Caco-2 (cell line): ENCODE data around the gene TNNI2. TPM values are rescaled to one million over a fixed set of nuclear protein-coding genes. Genes with fewer than 3 reads are reported as not detected.
"Not testable (repeated sequence)": the region's sequence is repeated elsewhere in the genome, so short reads cannot be mapped to it uniquely, and the experiment has no call there.

Source experiments
- BruUV-seq: library from RNA; stranded (reverse); fragments of 400-500 nt; replicated peaks from 2 replicates; lab custom pipeline; 2021; lab: Mats Ljungman, UMichigan
- CTCF ChIA-PET: fragments of 300-600 bp; sonication (Branson Sonifier 250); formaldehyde crosslinking; loops from one replicate; lab custom pipeline; 2022; ENCODE audit warnings: antibody characterized with exemption; lab: Charles Lee
- POLR2A ChIA-PET: fragments of 300-600 bp; sonication (Branson Sonifier 250); formaldehyde crosslinking; loops from one replicate; lab custom pipeline; 2022; ENCODE audit warnings: antibody characterized with exemption; lab: Charles Lee
- DNase-seq, 2 experiments: peaks; one replicate each; pipeline versions ENCODE4 v3.0.0 to v3.0.0-alpha.2; 2020 to 2022
- H3K27me3 ChIP-seq: replicated peaks from 2 replicates; pipeline ENCODE4 v1.6.0; 2011; ENCODE audit warnings: low read length; ENCODE audit not compliant: control insufficient read depth, insufficient read depth
- H3K36me3 ChIP-seq: 2 replicates; pipeline ENCODE4 v1.5.1; 2011; ENCODE audit warnings: low read length; ENCODE audit not compliant: control insufficient read depth, insufficient read depth
- H3K4me1 ChIP-seq: fragments of 250-450 bp; sonication (Bioruptor Pico); 2 replicates; pipeline ENCODE4 v1.5.1; 2020; ENCODE audit warnings: mild to moderate bottlenecking
- H3K4me3 ChIP-seq: 2 replicates; pipeline ENCODE4 v1.5.1; 2011; ENCODE audit warnings: low read depth, mild to moderate bottlenecking, control low read depth, low read length
- H3K9me3 ChIP-seq: fragments of 250-450 bp; sonication (Bioruptor Pico); 2 replicates; pipeline ENCODE4 v1.5.1; 2020; ENCODE audit warnings: mild to moderate bottlenecking, moderate library complexity
- H3K27ac Mint-ChIP-seq: one replicate; pipeline ENCODE4 v1.8.0; 2022; ENCODE audit warnings: mixed read lengths; ENCODE audit not compliant: unreplicated experiment
- H3K27me3 Mint-ChIP-seq: one replicate; pipeline ENCODE4 v1.8.0; 2022; ENCODE audit warnings: mixed read lengths; ENCODE audit not compliant: insufficient read depth, unreplicated experiment
- H3K36me3 Mint-ChIP-seq: one replicate; pipeline ENCODE4 v1.8.0; 2022; ENCODE audit warnings: mild to moderate bottlenecking, mixed read lengths; ENCODE audit not compliant: insufficient read depth, unreplicated experiment
- H3K4me1 Mint-ChIP-seq: one replicate; pipeline ENCODE4 v1.8.0; 2022; ENCODE audit warnings: low read depth, mixed read lengths; ENCODE audit not compliant: unreplicated experiment
- H3K4me3 Mint-ChIP-seq: one replicate; pipeline ENCODE4 v1.8.0; 2022; ENCODE audit warnings: mild to moderate bottlenecking, moderate library complexity, mixed read lengths; ENCODE audit not compliant: unreplicated experiment
- H3K9me3 Mint-ChIP-seq: one replicate; pipeline ENCODE4 v1.8.0; 2022; ENCODE audit warnings: mixed read lengths; ENCODE audit not compliant: unreplicated experiment
- intact Hi-C: fragments of 100-400 bp; cut with micrococcal nuclease; formaldehyde crosslinking; loops from one replicate; pipeline ENCODE4 v1.10.0; 2022; ENCODE audit not compliant: unreplicated experiment
- total RNA-seq: library from RNA; stranded (reverse); gene quantifications from 2 replicates; pipeline ENCODE4 v1.2.3, GENCODE V29; 2022
- TF ChIP-seq, protein P1 (sequence below), 2 experiments: fragments of 200-600 bp in 1 of 2; IDR thresholded peaks; 1 replicate in 1 of 2; 2 replicates in 1 of 2; pipeline versions ENCODE4 v1.5.1 to v1.8.0; 2011 to 2022; ENCODE audit warnings: antibody characterized with exemption in 1 of 2, control low read depth in 1 of 2, inconsistent platforms in 1 of 2, low read depth in 1 of 2, low read length in 1 of 2, mild to moderate bottlenecking in 1 of 2, moderate library complexity in 1 of 2; ENCODE audit not compliant: insufficient read depth in 1 of 2, severe bottlenecking in 1 of 2, unreplicated experiment in 1 of 2

The TNNI2 gene
- total RNA-seq, 1 experiment from 2014 or later = 8.6 TPM

GRCh38 chr11:1884303-1884700 is 45.5 kb downstream of the TNNI2 start:
- H3K27me3 Mint-ChIP-seq = no peaks in the 10 kb centered on the region
- no peaks in the 10 kb centered on the region for H3K9me3 Mint-ChIP-seq
- POLR2A ChIA-PET = no interaction called here
- no peaks in the 10 kb centered on the region for H3K4me1 Mint-ChIP-seq
- H3K27me3 ChIP-seq = no peaks in the 10 kb centered on the region
- no peak overlapping the region for H3K4me3 ChIP-seq
- peaks cover 8% of the 10 kb centered on the region for H3K4me1 ChIP-seq
- intact Hi-C loops = loop anchor here (5.0 kb wide), 1 partner anchor 57 kb away; no protein-coding TSS in a partner anchor
- TF ChIP-seq, protein P1, sequence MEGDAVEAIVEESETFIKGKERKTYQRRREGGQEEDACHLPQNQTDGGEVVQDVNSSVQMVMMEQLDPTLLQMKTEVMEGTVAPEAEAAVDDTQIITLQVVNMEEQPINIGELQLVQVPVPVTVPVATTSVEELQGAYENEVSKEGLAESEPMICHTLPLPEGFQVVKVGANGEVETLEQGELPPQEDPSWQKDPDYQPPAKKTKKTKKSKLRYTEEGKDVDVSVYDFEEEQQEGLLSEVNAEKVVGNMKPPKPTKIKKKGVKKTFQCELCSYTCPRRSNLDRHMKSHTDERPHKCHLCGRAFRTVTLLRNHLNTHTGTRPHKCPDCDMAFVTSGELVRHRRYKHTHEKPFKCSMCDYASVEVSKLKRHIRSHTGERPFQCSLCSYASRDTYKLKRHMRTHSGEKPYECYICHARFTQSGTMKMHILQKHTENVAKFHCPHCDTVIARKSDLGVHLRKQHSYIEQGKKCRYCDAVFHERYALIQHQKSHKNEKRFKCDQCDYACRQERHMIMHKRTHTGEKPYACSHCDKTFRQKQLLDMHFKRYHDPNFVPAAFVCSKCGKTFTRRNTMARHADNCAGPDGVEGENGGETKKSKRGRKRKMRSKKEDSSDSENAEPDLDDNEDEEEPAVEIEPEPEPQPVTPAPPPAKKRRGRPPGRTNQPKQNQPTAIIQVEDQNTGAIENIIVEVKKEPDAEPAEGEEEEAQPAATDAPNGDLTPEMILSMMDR (IDR thresholded peaks at IDR 0.05; ENCODE audit: insufficient read depth in 1 of 2, low read depth in 1 of 2, low read length in 1 of 2, severe bottlenecking in 1 of 2, unreplicated experiment in 1 of 2) = no peak
- H3K27ac Mint-ChIP-seq = no peak overlapping the region
- no peaks in the 10 kb centered on the region for H3K36me3 Mint-ChIP-seq
- BruUV-seq = no TSS peak
- CTCF ChIA-PET = interaction anchor here (0.8 to 3.7 kb wide), 4 partner anchors 64 to 272 kb away, joined by 5 to 140 read pairs (median 26); partner anchors contain the start of gene MRPL23
- H3K9me3 ChIP-seq = no peaks in the 10 kb centered on the region
- no peak overlapping the region for H3K4me3 Mint-ChIP-seq
- H3K36me3 ChIP-seq = no peaks in the 10 kb centered on the region
- no peak for DNase-seq

- H3K4me3 Mint-ChIP-seq, POLR2A ChIA-PET, H3K9me3 Mint-ChIP-seq, H3K36me3 Mint-ChIP-seq, H3K27ac Mint-ChIP-seq, H3K4me1 ChIP-seq, DNase-seq, H3K4me3 ChIP-seq, BruUV-seq, H3K36me3 ChIP-seq, CTCF ChIA-PET, H3K27me3 Mint-ChIP-seq, H3K27me3 ChIP-seq, H3K4me1 Mint-ChIP-seq, H3K9me3 ChIP-seq, intact Hi-C loops: not testable (repeated sequence)
Observed at GRCh38 chr11:1886551-1886950, 47.8 kb downstream of the TNNI2 start.

DNA sequence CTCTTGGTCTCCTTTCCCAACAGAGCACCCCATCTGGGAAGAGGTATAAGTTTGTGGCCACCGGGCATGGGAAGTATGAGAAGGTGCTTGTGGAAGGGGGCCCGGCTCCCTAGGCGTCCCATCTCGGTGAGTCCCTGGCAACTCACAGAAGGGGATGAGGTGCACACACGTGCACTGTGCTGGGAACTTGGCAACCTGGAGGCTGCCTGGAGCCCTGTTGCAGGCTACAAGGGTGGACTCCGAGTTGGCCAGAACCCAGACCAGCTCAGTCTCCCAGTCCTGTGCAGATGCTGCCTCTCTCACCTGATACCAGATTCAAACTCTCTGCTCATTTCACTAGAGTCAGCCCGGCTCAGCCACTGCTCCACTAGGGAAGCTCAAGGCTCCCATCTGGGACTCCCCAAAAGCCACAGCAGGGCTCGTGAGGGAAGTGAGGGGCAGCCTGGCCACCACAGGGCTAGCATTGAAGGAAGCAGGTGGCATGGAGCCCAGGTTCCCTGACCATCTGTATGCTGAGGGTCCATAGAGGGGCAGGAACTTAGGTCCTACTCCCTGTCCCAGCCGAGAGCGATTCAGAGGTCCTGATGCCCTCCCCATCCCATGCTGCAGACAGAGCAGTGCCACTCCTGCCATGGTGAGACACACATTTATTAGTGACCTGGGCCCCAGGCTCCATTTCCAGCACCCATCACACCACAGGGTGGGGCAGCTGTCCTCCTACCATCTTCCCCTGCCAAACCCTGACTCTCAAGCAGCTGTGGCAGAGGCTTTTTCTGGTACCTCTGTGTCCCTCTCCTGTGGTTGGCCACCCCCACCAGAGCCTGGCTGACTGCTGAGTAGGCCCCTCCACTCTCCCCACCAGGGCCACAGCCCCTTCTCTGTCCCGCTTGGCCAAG is 48.9 kb downstream of the TNNI2 start:
- CTCF ChIA-PET = no interaction called here
- Histone ChIP-seq H3K27me3 (no peaks in the 10 kb centered on the region), H3K36me3 (no peaks in the 10 kb centered on the region), H3K4me3 (no peak overlapping the region), H3K4me1 (peaks cover 2% of the 10 kb centered on the region; the same call in 1 of the 2 replicates), H3K9me3 (no peaks in the 10 kb centered on the region)
- H3K27me3 Mint-ChIP-seq = no peaks in the 10 kb centered on the region
- DNase-seq = no peak
- BruUV-seq = no TSS peak
- POLR2A ChIA-PET = no interaction called here
- H3K9me3 Mint-ChIP-seq = no peaks in the 10 kb centered on the region
- no peak overlapping the region for H3K4me3 Mint-ChIP-seq
- TF ChIP-seq, protein P1 (IDR thresholded peaks at IDR 0.05; ENCODE audit: insufficient read depth in 1 of 2, low read depth in 1 of 2, low read length in 1 of 2, severe bottlenecking in 1 of 2, unreplicated experiment in 1 of 2) = no peak
- H3K27ac Mint-ChIP-seq = no peak overlapping the region
- H3K36me3 Mint-ChIP-seq = no peaks in the 10 kb centered on the region
- intact Hi-C loops = no loop called here
- no peaks in the 10 kb centered on the region for H3K4me1 Mint-ChIP-seq
